GM18870 (cell line): ENCODE data around the gene KCNH3.
A peak's percentile ranks its signal among the peaks of the same experiment; 100 is the strongest.

Source experiments
- ATAC-seq: cut with Tn5 transposase; IDR thresholded peaks from one replicate; pipeline ENCODE4 v1.9.1; 2021; ENCODE audit warnings: moderate library complexity; ENCODE audit not compliant: unreplicated experiment

The KCNH3 gene

DNA sequence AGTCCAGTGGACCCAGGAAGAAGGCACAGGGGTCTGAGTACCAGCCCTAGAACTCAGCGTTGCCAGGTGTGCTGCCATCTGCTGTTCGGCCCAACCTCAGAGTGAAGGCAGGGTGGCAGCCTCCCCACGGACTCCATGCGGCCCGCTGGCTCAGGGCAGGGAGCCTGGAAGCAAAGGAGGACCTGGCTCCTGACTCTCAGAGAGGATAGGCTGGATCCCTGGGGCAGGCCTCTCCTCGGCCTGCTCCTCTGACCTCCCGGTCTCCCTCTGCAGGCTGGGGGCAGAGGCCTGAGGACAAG, 19.0 kb downstream of the KCNH3 start:
- ATAC-seq = no peak

DNA sequence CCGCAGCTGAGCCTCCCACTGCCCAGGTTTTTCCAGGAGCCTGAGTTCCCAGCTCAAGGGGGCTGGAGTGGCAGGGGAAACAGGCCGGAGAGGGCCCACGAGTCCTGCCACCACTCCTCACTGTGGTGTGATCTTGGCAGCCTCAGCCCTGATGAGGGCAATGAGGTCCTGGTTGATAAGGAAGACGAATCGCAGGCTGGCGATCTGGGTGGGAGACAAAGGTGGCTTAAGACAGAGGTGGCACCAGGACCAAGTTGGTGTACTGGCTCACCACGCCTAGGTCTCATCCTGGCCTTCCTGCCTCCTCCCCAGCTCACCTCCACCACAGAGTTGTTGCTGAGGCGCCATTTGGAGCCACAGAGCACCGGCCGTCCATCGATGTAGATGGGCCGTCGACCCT, 19.7 kb downstream of the KCNH3 start:
- no peak for ATAC-seq

DNA sequence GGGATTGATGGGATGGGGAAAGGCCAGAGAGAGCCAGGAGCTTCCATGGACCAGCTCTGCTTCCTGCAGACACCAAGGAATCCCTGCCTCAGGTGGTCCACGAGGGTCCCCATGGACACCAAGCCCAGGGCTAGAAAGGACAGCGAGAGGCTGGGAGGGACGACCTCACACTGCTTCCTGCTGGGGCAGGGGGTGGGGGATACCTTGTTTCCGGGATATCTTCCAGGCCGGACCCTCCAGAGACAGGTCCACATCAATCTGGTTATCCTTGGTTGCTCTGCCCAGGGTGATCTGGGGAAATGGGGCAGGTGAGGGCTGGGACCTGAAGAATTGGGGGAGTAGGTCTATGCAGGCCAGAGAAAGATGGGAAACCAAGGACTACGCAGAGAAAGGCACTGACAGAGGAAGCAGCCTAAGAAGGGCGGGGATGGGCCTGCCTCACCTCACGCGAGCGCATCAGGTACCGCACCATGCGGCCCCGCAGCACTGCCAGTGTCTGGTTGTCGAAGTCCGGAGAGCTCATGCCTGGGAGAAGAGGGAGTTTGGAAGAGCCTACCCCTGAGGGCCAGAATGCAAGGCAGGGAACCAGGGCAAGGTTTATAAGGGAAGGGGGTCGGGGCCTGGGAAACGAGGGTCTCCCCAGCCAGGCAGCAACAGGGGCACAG, 20.3 kb downstream of the KCNH3 start:
- no peak for ATAC-seq

DNA sequence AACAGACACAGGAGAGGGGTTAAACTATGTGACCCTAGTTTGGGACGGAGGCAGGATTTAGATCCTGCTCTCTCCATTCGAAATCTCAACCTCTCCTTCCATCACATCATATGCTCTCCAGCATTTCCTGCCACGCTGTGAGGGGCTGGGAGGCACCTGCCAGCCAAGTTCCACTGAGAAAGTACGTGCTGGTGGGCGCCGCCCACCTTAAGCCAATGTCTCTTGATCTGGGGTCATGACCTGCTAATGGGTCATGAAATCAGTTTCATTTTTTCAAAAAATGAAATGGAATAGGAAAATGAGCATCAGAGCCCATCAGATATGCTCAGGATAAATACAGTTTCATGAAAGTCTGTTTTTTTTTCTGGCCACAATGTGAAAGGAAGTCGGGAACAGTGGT, 21.9 kb downstream of the KCNH3 start:
- no peak for ATAC-seq

DNA sequence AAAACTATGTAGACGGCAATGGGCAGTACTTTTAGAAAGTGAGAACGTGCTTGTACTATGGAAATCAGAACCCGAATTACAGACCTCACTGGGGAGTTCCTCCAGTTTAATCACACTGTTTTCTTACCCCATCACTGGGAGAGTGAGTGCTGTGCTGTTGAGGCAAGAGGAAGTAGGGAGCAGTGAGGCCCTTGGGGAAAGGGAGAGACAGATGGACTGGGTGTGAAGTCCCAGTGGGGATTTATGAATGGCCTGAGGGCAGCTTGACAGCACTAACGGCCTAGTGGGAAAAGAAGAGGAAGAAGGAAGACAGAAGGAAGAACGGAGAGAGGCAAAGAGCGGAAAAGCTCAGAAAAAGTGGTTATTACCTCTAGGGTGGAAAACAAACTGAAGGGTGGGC, 23.4 kb downstream of the KCNH3 start:
- ATAC-seq = no peak

DNA sequence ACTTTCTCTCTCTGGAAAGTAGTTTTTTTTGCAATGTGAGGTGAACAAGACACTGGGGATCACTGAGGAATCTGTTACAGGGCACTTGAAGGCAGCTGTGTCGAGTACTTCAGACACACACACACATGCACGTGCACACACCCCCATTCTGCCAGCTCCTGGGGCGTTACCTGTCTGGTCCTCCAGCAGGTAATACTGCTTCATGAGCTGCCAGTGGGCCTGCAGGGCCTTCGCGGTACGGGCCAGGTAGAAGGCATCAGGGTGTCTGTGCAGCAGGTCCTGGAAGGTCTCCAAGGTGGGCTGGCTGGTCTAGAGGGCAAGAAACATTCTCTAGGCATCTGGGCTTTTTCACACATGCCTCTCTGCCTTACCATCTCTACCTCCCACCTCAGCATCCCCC, 24.0 kb downstream of the KCNH3 start:
- ATAC-seq = no peak

DNA sequence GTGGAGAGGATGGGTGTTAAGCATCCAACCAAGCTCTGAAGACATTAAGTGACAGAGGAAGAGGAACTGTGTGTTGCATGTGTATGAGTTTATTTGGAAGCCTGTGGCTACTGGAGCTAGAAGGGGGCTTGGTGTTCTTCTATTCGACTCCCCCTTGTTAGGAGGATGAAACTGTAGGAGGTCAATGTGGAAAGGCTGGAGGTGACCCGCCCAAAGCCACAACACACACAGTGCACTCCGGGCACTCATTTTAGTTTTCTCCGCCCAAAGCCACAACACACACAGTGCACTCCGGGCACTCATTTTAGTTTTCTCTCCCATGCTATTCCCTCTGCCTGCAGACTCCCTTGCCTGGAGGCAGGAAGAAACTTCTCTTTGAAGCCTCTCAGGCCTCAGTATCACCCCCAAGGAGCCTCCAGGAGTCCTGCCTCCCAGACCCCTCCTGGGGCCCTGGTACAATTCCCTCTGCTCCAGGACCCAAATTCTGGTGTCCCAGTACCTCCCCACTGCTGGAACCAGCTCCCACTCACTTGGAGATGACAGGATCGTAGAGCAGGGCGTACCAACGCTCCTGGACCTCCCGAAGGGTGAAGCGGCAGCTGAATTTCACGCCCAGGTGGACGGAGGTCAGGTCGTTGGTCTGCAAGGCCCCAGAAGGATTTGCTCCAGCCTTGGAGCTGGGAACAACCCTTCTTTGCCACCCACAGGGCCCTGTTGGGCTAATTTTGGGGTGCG, 25.3 kb downstream of the KCNH3 start:
- no peak for ATAC-seq

DNA sequence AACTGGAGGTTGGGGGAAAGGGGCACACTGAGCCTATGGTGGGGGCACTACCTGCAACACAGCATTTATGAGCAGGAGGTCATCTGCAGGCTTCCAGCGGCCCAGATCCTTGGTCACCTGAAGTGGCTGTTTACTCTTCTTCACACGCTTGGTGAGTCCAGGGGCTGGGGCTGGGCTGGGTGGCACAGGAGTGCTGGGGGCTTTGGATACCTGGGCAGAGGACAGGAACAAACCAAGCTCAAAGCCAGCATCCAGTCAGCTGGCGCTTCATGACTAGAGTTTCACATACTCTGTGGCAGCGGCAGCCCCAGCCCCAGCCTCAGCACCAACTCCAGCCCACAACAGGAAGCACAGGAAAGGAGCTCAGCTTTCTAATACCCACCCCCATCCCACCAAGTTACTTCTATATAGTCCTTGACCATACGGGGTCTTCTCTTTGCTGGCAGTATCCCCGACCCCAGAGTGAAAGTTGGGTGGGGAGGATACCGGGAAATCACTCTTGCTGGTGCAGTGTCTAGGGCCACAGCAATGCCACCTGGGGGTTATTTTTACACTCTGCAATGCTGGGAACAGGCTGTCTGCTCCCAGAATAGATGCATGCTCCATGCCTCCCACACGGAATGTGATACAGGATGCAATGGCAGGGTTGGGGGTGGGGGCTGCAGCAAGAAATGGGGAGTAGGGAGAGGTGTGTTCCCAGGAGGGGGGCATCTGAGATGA, 26.0 kb downstream of the KCNH3 start:
- no peak for ATAC-seq

DNA sequence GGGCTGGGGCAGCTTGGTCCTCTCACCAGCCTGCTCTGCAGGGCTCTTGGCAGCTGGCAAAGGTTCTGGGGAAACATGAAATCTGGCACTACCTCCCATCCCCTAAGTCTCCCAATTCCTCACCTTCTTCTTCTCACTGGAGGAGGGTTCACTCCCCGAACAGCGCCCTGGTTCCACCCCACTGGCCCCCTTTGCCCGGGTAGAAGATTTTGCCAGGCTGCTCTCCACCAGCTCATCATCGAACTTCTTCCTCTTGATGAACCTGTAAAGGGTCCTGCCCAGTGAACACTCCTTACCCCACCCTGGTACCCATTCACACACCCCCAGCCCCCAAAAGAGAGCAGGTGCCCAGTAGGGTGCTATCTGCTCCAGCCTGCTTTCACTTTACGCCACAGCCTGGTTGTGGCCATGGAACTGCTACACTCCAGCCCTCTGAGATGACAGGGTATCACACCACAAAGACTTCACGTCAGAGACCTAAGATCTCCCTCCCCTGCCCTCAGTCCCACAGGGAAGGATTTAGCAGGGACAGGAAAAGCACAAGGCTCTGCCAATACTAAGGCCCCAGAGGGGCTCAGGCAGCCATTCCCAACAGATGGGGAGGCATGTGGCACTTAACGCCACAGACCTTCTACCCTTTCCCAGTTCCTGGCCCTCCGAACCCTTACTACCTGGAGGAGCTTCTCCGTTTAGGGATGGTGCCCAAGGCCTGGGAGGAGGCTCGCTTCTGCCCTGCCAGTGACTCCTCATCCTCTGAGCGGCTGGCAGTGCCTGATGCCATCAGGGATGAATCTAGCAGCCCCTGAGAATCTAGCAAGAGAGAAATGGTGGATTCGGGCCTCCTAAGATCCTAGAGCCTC, 26.8 kb downstream of the KCNH3 start:
- no peak for ATAC-seq

DNA sequence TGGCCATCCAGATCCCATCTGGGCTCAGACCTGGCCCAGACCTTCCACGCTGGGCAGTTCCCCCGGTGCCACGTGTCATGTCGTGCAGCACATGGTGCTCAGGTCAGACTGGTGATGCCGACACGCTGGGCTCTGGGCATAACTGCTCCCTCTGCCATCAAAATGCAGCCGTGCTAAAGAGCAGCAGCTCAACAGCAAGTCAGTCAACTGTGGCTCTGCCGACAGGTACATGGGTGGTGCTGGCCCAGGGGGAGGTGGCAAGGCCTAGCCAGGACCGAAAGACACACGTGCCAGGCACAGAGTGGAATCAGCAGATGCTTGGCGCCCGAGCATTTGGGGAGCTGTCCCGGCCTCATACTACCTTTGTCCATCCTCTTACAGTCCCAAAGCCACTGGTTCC, 27.5 kb downstream of the KCNH3 start:
- no peak for ATAC-seq

DNA sequence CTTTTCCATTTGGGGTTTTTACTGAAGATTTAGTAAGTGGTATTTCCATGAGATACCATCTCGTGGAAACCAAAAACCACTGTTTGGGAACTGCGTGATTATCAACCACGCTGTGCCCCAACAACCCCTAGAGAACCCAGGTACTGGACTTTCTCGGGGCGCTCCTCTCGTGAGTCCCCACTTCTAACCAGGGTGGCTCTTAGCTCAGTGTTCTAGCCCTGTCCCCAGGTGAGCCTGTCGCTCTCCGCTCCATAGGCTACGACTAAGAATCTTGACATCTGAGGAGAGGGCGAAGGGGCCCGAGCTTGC, 28.4 kb downstream of the KCNH3 start:
- ATAC-seq = no peak

DNA sequence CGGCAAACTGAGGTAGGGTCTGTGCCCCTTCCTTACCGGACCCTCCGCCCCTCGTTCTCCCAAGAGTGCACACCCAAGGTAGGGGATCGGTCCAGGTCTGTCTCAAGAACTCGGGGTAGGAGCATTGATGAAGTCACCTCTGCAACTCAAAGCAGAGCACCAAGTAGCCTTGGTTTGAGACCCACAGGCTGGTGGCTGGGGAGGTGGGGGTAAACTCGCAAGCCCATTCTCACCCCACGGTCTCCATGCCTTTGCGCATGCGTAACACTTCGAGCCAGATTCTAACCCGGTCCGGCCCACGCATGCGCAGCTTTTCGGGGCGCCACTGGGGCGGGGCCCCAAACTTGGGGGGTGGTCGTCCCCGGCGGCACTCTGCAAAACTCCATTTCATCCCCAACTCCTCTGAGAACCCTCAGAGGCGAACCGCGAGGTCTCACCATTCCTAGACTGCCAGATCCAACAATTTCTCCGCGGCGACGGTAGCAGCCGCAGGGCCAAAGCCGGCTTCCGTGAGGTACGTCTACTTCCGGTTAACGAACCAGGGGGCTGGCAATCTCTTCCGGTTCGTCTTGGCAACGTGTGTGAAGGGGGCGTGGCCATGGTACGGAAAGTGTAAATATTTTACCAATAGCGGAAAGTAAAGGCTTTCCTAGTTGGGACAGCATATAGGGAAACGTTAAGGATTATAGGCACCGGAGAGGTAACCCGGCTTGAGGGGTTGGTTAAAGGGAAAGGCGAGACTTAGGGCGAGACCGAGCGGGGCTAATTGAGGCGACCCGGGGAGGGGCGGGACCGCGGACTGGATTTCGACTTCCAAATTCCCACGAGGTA, 29.0 kb downstream of the KCNH3 start, which contains the start of gene MCRS1:
TSS of gene MCRS1 (minus strand) at position 532 of the 831 bp plus-strand sequence. CDS start 1,411 bp downstream, outside the sequence.
- ATAC-seq = peak; percentile 74

DNA sequence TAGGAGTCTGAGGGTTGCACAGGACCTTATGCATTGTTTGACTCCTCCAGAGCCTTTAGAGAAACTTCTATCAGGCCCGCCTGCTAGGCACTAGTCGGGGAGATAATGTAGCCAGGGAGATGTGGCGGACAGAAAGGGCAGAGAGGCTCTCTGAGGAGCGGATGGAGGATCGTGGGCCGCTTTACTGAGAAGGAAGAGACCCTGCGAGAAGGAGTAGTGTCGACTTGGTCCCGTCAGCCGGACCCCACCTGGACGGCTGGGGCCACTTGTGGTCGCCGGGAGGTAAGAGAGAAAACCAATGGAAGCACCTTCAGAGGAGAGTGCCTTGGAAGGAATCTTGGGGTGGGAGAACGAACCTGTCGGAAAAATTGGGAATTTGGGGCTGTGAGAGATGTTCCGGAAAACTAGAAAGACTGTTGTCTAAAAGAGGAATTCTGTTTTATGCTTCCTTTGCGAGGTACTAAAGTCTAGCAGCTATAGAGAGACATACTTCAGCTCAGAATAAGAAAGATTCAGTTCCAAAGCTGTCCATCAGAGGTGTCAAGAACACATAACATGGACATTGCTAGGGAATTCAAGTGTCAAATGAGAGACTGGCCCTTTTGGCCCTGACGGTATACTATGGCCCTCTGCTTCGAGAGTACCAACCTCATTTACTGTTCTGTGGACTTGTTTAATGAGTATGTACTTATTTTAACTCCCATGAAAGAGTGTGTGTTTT, 29.8 kb downstream of the KCNH3 start:
- peak; percentile 7 for ATAC-seq

DNA sequence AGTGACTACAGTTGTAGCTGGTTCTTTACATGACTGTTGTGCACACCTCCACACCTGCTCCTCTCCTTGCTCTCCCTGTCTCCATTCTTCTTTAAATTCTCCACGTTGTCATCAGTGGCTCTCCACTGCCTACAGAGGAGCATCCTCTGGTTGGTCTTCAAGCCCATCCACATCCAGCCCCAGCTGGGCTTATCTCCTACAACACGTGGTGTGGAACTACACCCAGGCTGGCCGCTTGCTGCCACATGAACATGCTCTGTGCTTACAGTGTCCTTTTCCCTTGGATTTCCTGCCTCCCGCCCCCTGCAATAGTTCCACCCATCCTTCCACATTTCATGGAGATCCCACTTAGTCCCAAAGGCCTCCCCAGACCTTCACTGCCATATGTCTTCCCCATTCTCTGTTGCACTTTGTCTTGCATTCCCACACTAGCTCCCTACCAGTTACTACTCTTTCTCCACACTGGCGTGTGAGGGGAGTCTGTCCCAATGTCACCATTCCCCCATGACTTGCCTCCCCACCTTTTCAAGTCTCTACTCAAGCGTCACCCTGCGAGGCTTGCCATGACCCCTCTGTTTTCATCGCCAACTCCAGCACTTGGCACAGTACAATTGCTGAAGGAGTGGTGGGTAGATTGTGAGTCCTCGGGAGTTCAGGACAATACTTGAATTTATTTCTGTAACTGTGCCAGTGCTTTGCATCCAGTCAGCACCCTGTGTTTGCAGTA, 38.9 kb downstream of the KCNH3 start:
- no peak for ATAC-seq

DNA sequence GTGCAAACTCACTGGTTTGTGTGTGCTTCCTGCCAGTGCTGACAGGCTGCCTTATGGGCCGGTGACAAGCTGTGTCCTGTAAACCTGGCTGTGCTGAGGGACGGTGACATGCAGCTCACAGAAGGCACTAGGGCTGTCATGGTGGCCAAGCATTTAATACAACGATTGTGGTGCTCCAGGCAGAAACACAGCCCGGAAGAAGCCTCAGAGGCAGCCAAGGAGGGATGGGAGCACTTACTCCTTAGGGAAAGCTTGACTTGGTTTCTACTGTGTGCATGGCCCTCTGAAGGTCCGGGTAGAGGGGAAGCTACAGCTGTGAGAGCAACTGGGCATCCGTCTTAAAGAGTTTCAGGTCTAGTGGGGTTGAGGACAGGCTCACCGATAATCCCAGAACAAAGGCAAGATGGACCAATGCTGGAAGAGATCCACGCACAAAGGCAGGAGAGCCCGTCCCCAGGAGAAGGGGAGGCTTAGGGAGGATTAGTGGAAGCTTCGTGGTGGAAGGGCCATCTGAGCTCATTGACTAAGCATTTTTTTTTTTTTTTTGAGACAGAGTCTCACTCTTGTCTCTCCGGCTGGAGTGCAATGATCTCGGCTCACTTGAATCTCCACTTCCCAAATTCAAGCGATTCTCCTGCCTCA, 39.8 kb downstream of the KCNH3 start:
- ATAC-seq = no peak

DNA sequence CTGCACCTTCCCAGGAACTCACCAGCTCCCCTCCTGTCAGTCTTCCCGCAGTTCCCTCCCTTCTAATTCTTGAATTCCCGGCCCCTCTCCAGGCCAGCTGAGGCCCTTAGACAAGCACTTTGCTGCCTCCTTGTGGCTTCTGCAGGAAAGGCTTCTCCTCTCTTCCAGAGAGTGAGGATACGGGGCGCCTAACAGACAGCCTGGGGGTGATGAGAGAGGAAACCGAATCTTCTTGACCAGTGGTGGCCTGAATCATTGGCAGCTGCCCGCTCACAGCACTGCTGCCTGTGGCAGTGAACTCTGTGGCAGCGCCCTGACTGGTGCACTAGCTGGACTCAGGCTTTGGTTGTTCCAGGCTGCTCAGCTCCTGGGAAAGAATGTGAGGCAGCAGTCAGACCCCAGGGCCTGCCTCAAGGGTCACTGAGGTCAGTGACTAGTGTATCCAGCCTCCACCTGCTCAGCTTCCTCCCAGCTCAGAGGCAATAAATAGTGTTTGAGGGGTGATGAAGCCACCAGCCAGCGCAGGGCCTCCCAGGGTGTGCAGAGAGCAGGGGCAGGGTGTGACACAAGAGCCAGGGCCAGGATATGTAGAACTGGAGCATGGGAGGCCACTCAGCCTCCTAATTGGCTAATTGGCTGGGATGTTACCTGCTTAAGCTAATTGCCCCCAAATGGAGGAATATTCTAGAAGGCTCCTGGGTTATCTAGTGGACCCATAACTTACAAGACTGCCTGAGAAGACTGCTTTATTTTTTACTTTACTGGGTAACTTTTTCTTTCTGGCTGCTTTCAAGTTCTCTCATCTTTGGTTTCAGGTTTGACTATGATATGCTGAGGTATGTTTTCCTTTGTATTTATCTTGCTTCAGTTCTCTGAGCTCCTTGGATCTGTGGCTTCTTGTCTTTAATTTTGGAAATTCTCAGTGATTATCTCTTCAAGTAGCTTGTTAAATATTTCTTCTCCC, 42.0 kb downstream of the KCNH3 start:
- ATAC-seq = no peak

DNA sequence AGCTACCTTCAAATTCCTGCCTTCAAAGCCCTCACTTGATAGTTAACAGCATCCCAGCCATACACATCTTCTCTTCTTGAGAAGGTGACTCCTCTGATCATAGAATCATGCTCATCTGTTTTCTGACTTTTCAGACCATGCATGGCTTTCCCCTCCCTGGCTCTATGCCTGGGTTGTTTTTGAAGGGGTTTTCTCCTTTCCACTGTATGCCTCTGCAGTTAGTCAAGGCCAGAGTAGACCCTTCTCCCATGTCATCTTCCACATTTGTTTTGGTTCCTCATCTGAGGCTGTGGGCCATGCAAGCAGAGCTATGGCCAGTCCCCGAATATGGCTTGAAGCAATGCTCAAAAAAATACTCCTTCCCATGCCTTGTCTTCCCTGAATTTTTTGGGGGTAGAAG, 43.4 kb downstream of the KCNH3 start:
- no peak for ATAC-seq

DNA sequence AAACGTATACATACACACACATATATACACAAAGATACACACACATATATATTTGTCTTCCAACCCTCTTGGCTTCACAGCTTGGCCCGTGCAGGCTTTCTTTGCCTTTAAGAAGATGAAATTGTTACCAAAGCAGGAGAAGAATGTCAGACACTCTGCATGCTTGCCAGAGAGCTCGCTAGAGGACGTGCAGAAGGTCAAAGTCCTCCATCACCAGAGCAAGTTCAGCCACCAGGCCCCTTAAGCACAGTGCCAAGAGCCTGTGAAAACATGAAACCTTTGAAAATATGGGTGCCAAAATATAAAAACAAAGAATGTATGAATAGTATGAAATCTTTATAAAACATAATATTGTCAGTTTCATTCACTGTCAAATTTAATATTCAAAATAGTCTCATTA, 44.0 kb downstream of the KCNH3 start:
- no peak for ATAC-seq
